ENCODE results near the gene CBFA2T3.

DNA sequence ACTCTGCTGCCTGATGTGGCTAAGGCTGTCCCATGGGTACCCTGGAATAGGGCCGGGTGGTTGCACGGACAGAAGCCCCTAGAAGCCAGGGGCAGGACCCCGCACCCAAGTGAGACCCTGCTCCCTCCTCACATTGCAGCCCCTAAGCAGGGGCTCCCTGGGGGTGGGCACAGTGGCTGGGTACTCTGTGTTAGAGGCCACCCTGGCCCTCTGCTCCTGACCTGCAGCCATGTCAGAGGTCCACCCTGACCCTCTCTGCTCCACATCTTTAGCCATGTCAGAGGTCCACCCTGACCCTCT lies 2.1 kb downstream of the CBFA2T3 start:
- TF ChIP-seq, protein P1, sequence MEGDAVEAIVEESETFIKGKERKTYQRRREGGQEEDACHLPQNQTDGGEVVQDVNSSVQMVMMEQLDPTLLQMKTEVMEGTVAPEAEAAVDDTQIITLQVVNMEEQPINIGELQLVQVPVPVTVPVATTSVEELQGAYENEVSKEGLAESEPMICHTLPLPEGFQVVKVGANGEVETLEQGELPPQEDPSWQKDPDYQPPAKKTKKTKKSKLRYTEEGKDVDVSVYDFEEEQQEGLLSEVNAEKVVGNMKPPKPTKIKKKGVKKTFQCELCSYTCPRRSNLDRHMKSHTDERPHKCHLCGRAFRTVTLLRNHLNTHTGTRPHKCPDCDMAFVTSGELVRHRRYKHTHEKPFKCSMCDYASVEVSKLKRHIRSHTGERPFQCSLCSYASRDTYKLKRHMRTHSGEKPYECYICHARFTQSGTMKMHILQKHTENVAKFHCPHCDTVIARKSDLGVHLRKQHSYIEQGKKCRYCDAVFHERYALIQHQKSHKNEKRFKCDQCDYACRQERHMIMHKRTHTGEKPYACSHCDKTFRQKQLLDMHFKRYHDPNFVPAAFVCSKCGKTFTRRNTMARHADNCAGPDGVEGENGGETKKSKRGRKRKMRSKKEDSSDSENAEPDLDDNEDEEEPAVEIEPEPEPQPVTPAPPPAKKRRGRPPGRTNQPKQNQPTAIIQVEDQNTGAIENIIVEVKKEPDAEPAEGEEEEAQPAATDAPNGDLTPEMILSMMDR (IDR thresholded peaks at IDR 0.05) = no peak
- TF ChIP-seq POLR2A (IDR thresholded peaks at IDR 0.05) = no peak
